Vagina (tissue), 2 donors: Measurements from ENCODE around the gene IRF1. TPM values are rescaled to one million over a fixed set of nuclear protein-coding genes. Genes with fewer than 3 reads are reported as not detected.

ENCODE experiments used
- DNase-seq, 2 donors: peaks; one replicate each; pipeline ENCODE4 v3.0.0-alpha.2; 2017; ENCODE audit errors: extremely low spot score in 2 of 2
- H3K27ac ChIP-seq: fragments of 200-600 bp; sonication (generic); one replicate; pipeline ENCODE4 v1.5.1; 2019
- H3K27me3 ChIP-seq: fragments of 200-600 bp; sonication (generic); one replicate; pipeline ENCODE4 v1.5.1; 2019
- H3K36me3 ChIP-seq, 2 donors: fragments of 200-600 bp; sonication (generic); one replicate each; pipeline ENCODE4 v1.5.1; 2017 to 2019
- H3K4me1 ChIP-seq: fragments of 200-600 bp; sonication (generic); one replicate; pipeline ENCODE4 v1.5.1; 2019
- H3K4me3 ChIP-seq, 2 donors: fragments of 200-600 bp; sonication (generic); 1 replicate in 1 of 2; 2 replicates in 1 of 2; pipeline ENCODE4 v1.5.1; 2016 to 2019
- H3K9me3 ChIP-seq: fragments of 200-600 bp; sonication (generic); one replicate; pipeline ENCODE4 v1.5.1; 2019
- CTCF ChIP-seq, 3 experiments: fragments of 450-650 bp in 2 of 3; fragments of 200-600 bp in 1 of 3; sonication (generic) in 1 of 3; IDR thresholded peaks; one replicate each; pipeline ENCODE4 v1.5.1; 2017 to 2019; ENCODE audit warnings: antibody characterized with exemption in 3 of 3, mild to moderate bottlenecking in 2 of 3, moderate library complexity in 2 of 3
- POLR2A ChIP-seq, 2 donors: fragments of 450-650 bp; IDR thresholded peaks; one replicate each; pipeline ENCODE4 v1.6.1; 2017; ENCODE audit warnings: antibody characterized with exemption in 2 of 2, mild to moderate bottlenecking in 2 of 2, moderate library complexity in 2 of 2
- POLR2AphosphoS5 ChIP-seq, 2 donors: sonication (generic); formaldehyde crosslinking; IDR thresholded peaks; one replicate each; pipeline ENCODE4 v1.9.0; 2017; ENCODE audit warnings: antibody characterized with exemption in 2 of 2, mild to moderate bottlenecking in 2 of 2, low read depth in 1 of 2; ENCODE audit not compliant: insufficient read depth in 1 of 2
- intact Hi-C: fragments of 100-400 bp; cut with DNase I; formaldehyde crosslinking; loops from one replicate; pipeline ENCODE4 v1.15.1; 2023
- total RNA-seq: library from RNA; depleted of rRNA; stranded (reverse); fragments of >200 nt; gene quantifications from one replicate; pipeline ENCODE4 v1.2.3, GENCODE V29; 2016

The IRF1 gene
- total RNA-seq, 1 donor from 2014 or later, result 49.8 TPM

GRCh38 chr5:132499440-132500243 is 9.1 kb upstream of the IRF1 start:
- Histone ChIP-seq H3K9me3 (no peaks in the 10 kb centered on the region), H3K27ac (peak overlapping the region; percentile 17), H3K4me3 (no peak overlapping the region), H3K36me3 (no peaks in the 10 kb centered on the region), H3K4me1 (peaks cover 37% of the 10 kb centered on the region), H3K27me3 (no peaks in the 10 kb centered on the region)
- no peak for TF ChIP-seq POLR2AphosphoS5 (IDR thresholded peaks at IDR 0.05; ENCODE audit: insufficient read depth in 1 of 2, low read depth in 1 of 2)
- no peak for TF ChIP-seq POLR2A (IDR thresholded peaks at IDR 0.05)
- TF ChIP-seq CTCF (IDR thresholded peaks at IDR 0.05), result no peak
- DNase-seq, result peak in 1 of 2 donors; percentile 85
- intact Hi-C loops, result no loop called here

GRCh38 chr5:132498686-132499271 is 8.2 kb upstream of the IRF1 start:
- Histone ChIP-seq H3K9me3 (no peaks in the 10 kb centered on the region), H3K4me3 (no peak overlapping the region), H3K36me3 (no peaks in the 10 kb centered on the region), H3K4me1 (peaks cover 44% of the 10 kb centered on the region), H3K27me3 (no peaks in the 10 kb centered on the region), H3K27ac (peak overlapping the region; percentile 93)
- no peak for TF ChIP-seq CTCF (IDR thresholded peaks at IDR 0.05)
- no peak for TF ChIP-seq POLR2A (IDR thresholded peaks at IDR 0.05)
- intact Hi-C loops, result no loop called here
- DNase-seq, result peak; percentile 70 to 84

- no peak for TF ChIP-seq CTCF (IDR thresholded peaks at IDR 0.05)
- no peak for TF ChIP-seq POLR2AphosphoS5 (IDR thresholded peaks at IDR 0.05; ENCODE audit: insufficient read depth in 1 of 2, low read depth in 1 of 2)
- no peak for TF ChIP-seq POLR2A (IDR thresholded peaks at IDR 0.05)
- H3K4me1 ChIP-seq, result peaks cover 44% of the 10 kb centered on the region
- DNase-seq, result peak; percentile 85 to 87
Observed at GRCh38 chr5:132498152-132498551, 7.6 kb upstream of the IRF1 start.

GRCh38 chr5:132497488-132497997 is 7.0 kb upstream of the IRF1 start:
- H3K9me3 ChIP-seq, result no peaks in the 10 kb centered on the region
- H3K27ac ChIP-seq, result peak overlapping the region; percentile 93
- TF ChIP-seq POLR2AphosphoS5 (IDR thresholded peaks at IDR 0.05; ENCODE audit: insufficient read depth in 1 of 2, low read depth in 1 of 2) (peak in 1 of 2 donors; percentile 44), POLR2A (IDR thresholded peaks at IDR 0.05) (no peak)
- peaks cover 44% of the 10 kb centered on the region for H3K4me1 ChIP-seq
- H3K4me3 ChIP-seq, result peak overlapping the region; percentile 51 to 66
- DNase-seq, result peak; percentile 85 to 92
- intact Hi-C loops, result no loop called here
- H3K27me3 ChIP-seq, result no peaks in the 10 kb centered on the region
- H3K36me3 ChIP-seq, result no peaks in the 10 kb centered on the region

More at GRCh38 chr5:132498152-132498551, 7.6 kb upstream of the IRF1 start:
- Histone ChIP-seq H3K27ac (peak overlapping the region; percentile 93), H3K36me3 (no peaks in the 10 kb centered on the region), H3K4me3 (no peak overlapping the region), H3K9me3 (no peaks in the 10 kb centered on the region), H3K27me3 (no peaks in the 10 kb centered on the region)
- intact Hi-C loops, result no loop called here

GRCh38 chr5:132496631-132497487 is 6.3 kb upstream of the IRF1 start:
- intact Hi-C loops, result no loop called here
- DNase-seq, result peak; percentile 95 to 96
- Histone ChIP-seq H3K27me3 (no peaks in the 10 kb centered on the region), H3K4me3 (peak overlapping the region; percentile 51 to 66), H3K4me1 (peaks cover 47% of the 10 kb centered on the region), H3K27ac (peak overlapping the region; percentile 93), H3K36me3 (no peaks in the 10 kb centered on the region), H3K9me3 (no peaks in the 10 kb centered on the region)
- no peak for TF ChIP-seq CTCF (IDR thresholded peaks at IDR 0.05)
- peak in 1 of 2 donors; percentile 78 for TF ChIP-seq POLR2AphosphoS5 (IDR thresholded peaks at IDR 0.05; ENCODE audit: insufficient read depth in 1 of 2, low read depth in 1 of 2)
- peak in 1 of 2 donors; percentile 2 for TF ChIP-seq POLR2A (IDR thresholded peaks at IDR 0.05)
